Right lobe of liver (tissue), 4 donors: Measurements from ENCODE around the gene RDH12.

Experiments
- CTCF ChIP-seq, 4 donors: fragments of 200-600 bp in 3 of 4; fragments of 450-650 bp in 1 of 4; IDR thresholded peaks; one replicate each; pipeline versions ENCODE4 v1.5.1 to v1.8.0; 2016 to 2022; ENCODE audit warnings: antibody characterized with exemption in 4 of 4, mild to moderate bottlenecking in 2 of 4
- POLR2A ChIP-seq: fragments of 450-650 bp; IDR thresholded peaks from one replicate; pipeline ENCODE4 v1.6.1; 2017; ENCODE audit warnings: antibody characterized with exemption, mild to moderate bottlenecking
- donor health status: DM: no; HTN: no; CAD: no.
- donor health status: DM: no; HTN: no; CAD: no.
- donor health status: DM: no; HTN: yes; CAD: no.

- TF ChIP-seq POLR2A = peak; percentile 58
- no peak for TF ChIP-seq CTCF (IDR thresholded peaks at IDR 0.05)
Observed at GRCh38 chr14:67694791-67695393, 6.8 kb upstream of the RDH12 start.
